Spleen (tissue), 11 donors: ENCODE results near the gene GABBR1. TPM values are rescaled to one million over a fixed set of nuclear protein-coding genes. Genes with fewer than 3 reads are reported as not detected.
"Not testable (repeated sequence)": the region's sequence is repeated elsewhere in the genome, so short reads cannot be mapped to it uniquely, and the experiment has no call there.

ENCODE experiments used
- DNase-seq: peaks from one replicate; pipeline ENCODE4 v3.0.0-alpha.2; 2020
- H3K27ac ChIP-seq, 8 donors: fragments of 200-600 bp; sonication (generic) in 7 of 8; 1 replicate in 4 of 8; 2 replicates in 4 of 8; pipeline versions ENCODE4 v1.5.0 to v1.8.0; 2016 to 2021; ENCODE audit warnings: inconsistent platforms in 4 of 8, mild to moderate bottlenecking in 4 of 8, moderate library complexity in 1 of 8
- H3K27me3 ChIP-seq, 7 donors: fragments of 200-600 bp; sonication (generic) in 6 of 7; replicated peaks in 1 of 7; 1 replicate in 4 of 7; 2 replicates in 3 of 7; pipeline versions ENCODE4 v1.5.0 to v1.8.0; 2016 to 2021; ENCODE audit warnings: inconsistent platforms in 3 of 7, mild to moderate bottlenecking in 1 of 7
- H3K36me3 ChIP-seq, 6 donors: fragments of 200-600 bp; sonication (generic) in 5 of 6; 1 replicate in 4 of 6; 2 replicates in 2 of 6; pipeline versions ENCODE4 v1.5.0 to v1.8.0; 2016 to 2021; ENCODE audit warnings: inconsistent platforms in 2 of 6
- H3K4me1 ChIP-seq, 6 donors: fragments of 200-600 bp; sonication (generic) in 5 of 6; 1 replicate in 3 of 6; 2 replicates in 3 of 6; pipeline versions ENCODE4 v1.5.0 to v1.8.0; 2016 to 2021; ENCODE audit warnings: inconsistent platforms in 3 of 6
- H3K4me3 ChIP-seq, 8 donors: fragments of 200-600 bp; sonication (generic) in 7 of 8; 1 replicate in 4 of 8; 2 replicates in 4 of 8; pipeline versions ENCODE4 v1.5.0 to v1.8.0; 2016 to 2021; ENCODE audit warnings: inconsistent platforms in 4 of 8, mild to moderate bottlenecking in 4 of 8, moderate library complexity in 2 of 8
- H3K9me3 ChIP-seq, 8 donors: fragments of 200-600 bp; sonication (generic) in 7 of 8; 1 replicate in 4 of 8; 2 replicates in 4 of 8; pipeline versions ENCODE4 v1.5.0 to v1.8.0; 2016 to 2021; ENCODE audit warnings: inconsistent platforms in 4 of 8
- CTCF ChIP-seq, 11 experiments: fragments of 200-600 bp in 7 of 11; fragments of 450-650 bp in 4 of 11; sonication (generic) in 4 of 11; IDR thresholded peaks in 8 of 11; conservative IDR thresholded peaks in 3 of 11; 1 replicate in 7 of 11; 2 replicates in 4 of 11; pipeline versions ENCODE4 v1.4.0 to v1.8.0; 2016 to 2021; ENCODE audit warnings: antibody characterized with exemption in 11 of 11, inconsistent platforms in 4 of 11, mild to moderate bottlenecking in 1 of 11
- POLR2A ChIP-seq, 3 donors: fragments of 450-650 bp; IDR thresholded peaks; one replicate each; pipeline ENCODE4 v1.5.1; 2017; ENCODE audit warnings: antibody characterized with exemption in 3 of 3, mild to moderate bottlenecking in 1 of 3
- POLR2AphosphoS5 ChIP-seq, 3 donors: sonication (generic); formaldehyde crosslinking; IDR thresholded peaks; one replicate each; pipeline ENCODE4 v1.5.1; 2017; ENCODE audit warnings: antibody characterized with exemption in 3 of 3
- WGBS, 5 donors: extraction: QIAGEN DNeasy Blood & Tissue Kit in 3 of 5; methylation state at CpG; one replicate each; pipeline versions ENCODE4 v1.1.5 to v1.1.7; 2013 to 2018; 5-methylcytosine and 5-hydroxymethylcytosine counted together
- intact Hi-C: fragments of 100-400 bp; cut with DNase I; formaldehyde crosslinking; loops from one replicate; pipeline ENCODE4 v1.15.0; 2023; ENCODE audit warnings: low total_unique reads
- polyA plus RNA-seq, 3 donors: library from polyadenylated mRNA; stranded (reverse); fragments of 200-250 nt; gene quantifications; one replicate each; pipeline ENCODE4 v1.2.1, GENCODE V29; 2013
- total RNA-seq, 7 donors: library from RNA; depleted of rRNA in 3 of 7; stranded (reverse); fragments of >200 nt in 3 of 7; fragmentation: NEBNext Ultra II Directional in 4 of 7; extraction: Animal tissue kit (Norgen Biotek cat#: 25700) in 4 of 7; gene quantifications; one replicate each; pipeline versions ENCODE4 v1.1.0 to v1.2.1, GENCODE V29; 2016 to 2021
- donor health status: healthy with polysubstance abuse.
- donor health status: DM: no; HTN: no; CAD: no; lungs with moderate emphysema.
- donor health status: DM: no; HTN: no; CAD: no.
- donor health status: Bipolar disorder and iron deficiency.
- donor health status: healthy.
- donor health status: DM: no; HTN: no; CAD: no.
- donor health status: DM: yes; HTN: yes; CAD: no.

Gene GABBR1
- total and polyA plus RNA-seq, 10 donors: 13.8 to 122 (median 62.4) TPM

DNA sequence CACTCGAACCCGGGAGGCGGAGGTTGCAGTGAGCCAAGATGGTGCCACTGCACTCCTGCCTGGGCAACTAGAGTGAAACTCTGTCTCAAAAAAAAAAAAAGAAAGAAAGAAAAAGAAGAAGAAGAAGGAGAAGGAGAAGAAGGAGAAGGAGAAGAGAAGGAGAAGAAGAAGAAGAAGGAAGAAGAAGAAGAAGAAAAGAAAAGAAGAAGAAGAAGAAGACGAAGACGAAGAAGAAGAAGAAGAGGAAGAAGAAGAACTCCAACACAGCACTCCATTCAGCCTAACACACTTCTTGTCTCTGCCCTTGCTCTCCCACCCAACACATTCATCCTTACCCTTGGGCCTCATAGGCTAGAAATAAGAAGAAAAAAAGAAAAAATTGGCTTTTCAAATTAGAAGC, 41.0 kb upstream of the GABBR1 start:
- Histone ChIP-seq H3K36me3 (no peaks in the 10 kb centered on the region), H3K27ac (no peak overlapping the region), H3K4me1 (peaks cover 0 to 8% (median 0%) of the 10 kb centered on the region in 6 donors), H3K9me3 (no peaks in the 10 kb centered on the region), H3K27me3 (peaks cover 0 to 28% (median 0%) of the 10 kb centered on the region in 7 donors), H3K4me3 (no peak overlapping the region)
- intact Hi-C loops: no loop called here
- no peak for TF ChIP-seq CTCF (IDR thresholded peaks at IDR 0.05 in 8 of 11, conservative IDR thresholded peaks at IDR 0.05 in 3 of 11)
- TF ChIP-seq POLR2A (IDR thresholded peaks at IDR 0.05): no peak
- no peak for TF ChIP-seq POLR2AphosphoS5 (IDR thresholded peaks at IDR 0.05)
- no peak for DNase-seq
- 76 to 91% (median 82%) methylated on average over 5 of the region's 5 CpGs for WGBS, 5 donors

DNA sequence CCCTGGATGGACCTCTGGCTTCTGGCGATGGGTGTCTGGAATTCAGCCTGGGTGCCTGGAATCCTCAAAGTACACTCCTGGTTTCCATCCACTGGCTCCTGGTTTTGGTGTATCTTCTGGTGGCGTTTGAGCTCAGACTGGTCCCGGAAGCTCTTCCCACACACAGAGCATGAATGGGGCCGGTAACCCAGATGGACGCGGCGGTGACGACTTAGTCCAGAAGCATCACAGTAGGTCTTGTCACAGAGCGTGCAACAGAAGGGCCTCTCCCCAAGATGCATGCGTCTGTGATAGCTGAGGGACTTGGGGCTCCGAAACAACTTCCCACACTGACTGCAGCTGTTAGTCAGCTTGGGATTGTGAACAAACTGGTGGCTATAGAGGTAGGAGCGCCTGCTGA, 40.2 kb upstream of the GABBR1 start:
- Histone ChIP-seq H3K27me3 (peaks cover 0 to 36% (median 0%) of the 10 kb centered on the region in 7 donors), H3K27ac (no peak overlapping the region), H3K4me1 (peaks cover 0 to 6% (median 0%) of the 10 kb centered on the region in 6 donors), H3K9me3 (no peaks in the 10 kb centered on the region), H3K36me3 (no peaks in the 10 kb centered on the region), H3K4me3 (no peak overlapping the region)
- 91 to 97% (median 95%) methylated on average over 11 to 12 of the region's 12 CpGs for WGBS, 5 donors
- intact Hi-C loops: no loop called here
- no peak for DNase-seq
- TF ChIP-seq CTCF (IDR thresholded peaks at IDR 0.05 in 8 of 11, conservative IDR thresholded peaks at IDR 0.05 in 3 of 11): no peak
- no peak for TF ChIP-seq POLR2AphosphoS5 (IDR thresholded peaks at IDR 0.05)
- TF ChIP-seq POLR2A (IDR thresholded peaks at IDR 0.05): no peak

- 84 to 95% (median 87%) methylated on average over 5 of the region's 5 CpGs for WGBS, 5 donors
- peaks cover 0 to 36% (median 0%) of the 10 kb centered on the region in 7 donors for H3K27me3 ChIP-seq
- H3K4me3 ChIP-seq, H3K4me1 ChIP-seq, H3K36me3 ChIP-seq, H3K9me3 ChIP-seq, H3K27ac ChIP-seq, DNase-seq, intact Hi-C loops: not testable (repeated sequence)
Measured at GRCh38 chr6:29672116-29672515, 39.1 kb upstream of the GABBR1 start.

DNA sequence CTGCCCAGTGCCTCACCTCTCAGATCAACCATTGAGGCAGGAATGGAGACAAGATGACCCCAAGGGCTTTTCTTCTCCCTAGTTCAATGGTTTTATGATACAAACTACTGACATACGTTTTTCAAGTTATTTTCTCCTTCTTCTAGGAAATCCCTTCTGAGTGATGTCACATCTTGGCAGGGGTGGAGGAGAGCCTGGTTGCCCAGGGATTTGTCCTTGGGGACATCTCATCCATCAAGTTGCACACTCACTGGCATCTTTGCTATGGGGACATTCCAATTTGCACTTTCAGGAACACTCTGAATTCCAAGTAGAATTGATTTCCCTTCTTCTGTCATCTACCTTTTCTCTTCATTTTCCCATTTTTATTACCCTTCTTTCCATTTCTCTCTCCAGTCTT, 38.0 kb upstream of the GABBR1 start:
- no peak for DNase-seq
- Histone ChIP-seq H3K4me3 (no peak overlapping the region), H3K4me1 (no peaks in the 10 kb centered on the region), H3K27me3 (peaks cover 0 to 36% (median 0%) of the 10 kb centered on the region in 7 donors), H3K9me3 (no peaks in the 10 kb centered on the region), H3K36me3 (no peaks in the 10 kb centered on the region), H3K27ac (no peak overlapping the region)
- WGBS, 5 donors: 24 to 70% (median 41%) methylated on average over 1 of the region's 1 CpG
- TF ChIP-seq POLR2A (IDR thresholded peaks at IDR 0.05) (no peak), POLR2AphosphoS5 (IDR thresholded peaks at IDR 0.05) (no peak), CTCF (IDR thresholded peaks at IDR 0.05 in 8 of 11, conservative IDR thresholded peaks at IDR 0.05 in 3 of 11) (no peak)
- intact Hi-C loops: no loop called here

DNA sequence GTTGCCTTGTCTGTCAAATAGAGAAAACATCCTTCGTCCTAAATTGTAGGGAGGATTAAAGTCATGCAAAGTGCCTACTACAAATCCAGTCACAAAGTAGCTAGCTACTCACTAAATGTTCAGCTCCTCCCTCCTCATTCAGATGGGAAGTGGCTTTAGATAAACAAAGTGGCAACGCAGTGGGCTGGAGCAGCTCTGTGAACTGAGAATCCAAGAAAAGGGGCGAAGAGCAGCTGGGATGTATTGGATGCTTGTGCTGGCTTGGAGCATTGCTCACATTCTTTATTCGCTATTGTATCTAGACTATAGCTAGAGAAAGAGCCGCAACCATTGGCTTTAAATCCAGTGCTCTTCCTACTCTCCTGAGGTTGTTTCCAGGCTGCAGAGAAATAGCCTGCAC, 34.2 kb upstream of the GABBR1 start:
- Histone ChIP-seq H3K4me1 (no peaks in the 10 kb centered on the region), H3K4me3 (no peak overlapping the region), H3K9me3 (no peaks in the 10 kb centered on the region), H3K27ac (no peak overlapping the region), H3K27me3 (peaks cover 0 to 59% (median 0%) of the 10 kb centered on the region in 7 donors), H3K36me3 (no peaks in the 10 kb centered on the region)
- TF ChIP-seq CTCF (IDR thresholded peaks at IDR 0.05 in 8 of 11, conservative IDR thresholded peaks at IDR 0.05 in 3 of 11) (no peak), POLR2AphosphoS5 (IDR thresholded peaks at IDR 0.05) (no peak), POLR2A (IDR thresholded peaks at IDR 0.05) (no peak)
- WGBS, 5 donors: 58 to 70% (median 62%) methylated on average over 5 of the region's 5 CpGs
- no peak for DNase-seq
- intact Hi-C loops: no loop called here
